NCI-H345 treated with DMSO at 0.1 percent for 48 hours (cell line): ENCODE data around the gene EIF1AD.
A peak's percentile ranks its signal among the peaks of the same experiment; 100 is the strongest.
"Not testable (repeated sequence)": the region's sequence is repeated elsewhere in the genome, so short reads cannot be mapped to it uniquely, and the experiment has no call there.

Source experiments
- DNase-seq: peaks from one replicate; lab custom pipeline; 2025; ENCODE audit not compliant: unreplicated experiment; lab: John Stamatoyannopoulos, UW

EIF1AD gene

DNA sequence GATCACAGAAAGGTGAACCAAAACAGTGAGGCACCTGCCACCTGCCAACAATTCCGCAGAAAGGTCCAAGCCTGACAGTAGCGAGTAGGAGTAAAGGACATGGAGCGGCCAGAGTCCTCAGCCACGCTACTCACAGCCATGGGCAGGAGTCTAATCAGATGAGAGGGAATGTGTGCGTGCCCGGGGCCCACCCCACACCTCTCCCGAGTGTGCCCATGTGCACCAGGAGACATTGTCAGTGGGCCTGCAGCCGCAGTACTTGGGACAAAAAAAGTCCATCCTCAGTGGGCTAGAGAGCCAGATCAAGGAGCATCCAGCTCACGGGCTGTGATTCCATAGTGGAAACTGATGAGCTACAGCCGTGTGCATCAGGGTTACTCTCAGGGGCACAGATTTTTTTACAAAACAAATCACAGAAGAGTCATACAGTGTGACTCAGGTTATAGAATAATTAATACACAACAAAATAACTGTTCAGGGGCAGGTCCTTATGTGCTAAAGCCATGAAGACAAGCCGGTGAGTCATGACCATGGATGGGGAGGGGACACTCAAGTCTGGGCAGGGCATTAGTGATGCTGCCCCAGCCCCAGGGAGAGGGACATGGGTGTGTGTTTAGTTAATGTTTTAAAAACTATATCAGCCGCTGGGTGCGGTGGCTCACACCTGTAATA, 28.4 kb downstream of the EIF1AD start:
- DNase-seq, result no peak

DNA sequence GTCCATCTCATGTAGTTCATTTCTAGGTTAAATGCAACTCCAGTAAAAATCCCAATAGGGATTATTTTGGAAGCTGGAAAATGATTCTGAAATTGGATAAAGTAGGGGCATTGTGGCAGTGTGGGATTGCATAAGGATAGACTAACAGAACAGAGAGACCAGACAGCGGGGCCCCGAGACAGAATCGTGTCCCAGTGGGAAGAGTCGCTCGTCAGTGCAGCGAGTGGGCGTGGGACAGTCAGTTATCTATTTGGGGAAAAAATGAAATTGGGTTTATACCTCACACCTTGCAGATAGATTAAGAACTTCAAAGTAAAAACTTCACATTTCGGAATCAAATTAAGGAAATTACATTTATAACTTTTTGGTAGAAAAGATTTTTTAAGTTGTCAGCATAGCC, 29.8 kb downstream of the EIF1AD start:
- no peak for DNase-seq

- DNase-seq, result no peak
Measured at GRCh38 chr11:65968600-65969482, 33.1 kb downstream of the EIF1AD start.

DNA sequence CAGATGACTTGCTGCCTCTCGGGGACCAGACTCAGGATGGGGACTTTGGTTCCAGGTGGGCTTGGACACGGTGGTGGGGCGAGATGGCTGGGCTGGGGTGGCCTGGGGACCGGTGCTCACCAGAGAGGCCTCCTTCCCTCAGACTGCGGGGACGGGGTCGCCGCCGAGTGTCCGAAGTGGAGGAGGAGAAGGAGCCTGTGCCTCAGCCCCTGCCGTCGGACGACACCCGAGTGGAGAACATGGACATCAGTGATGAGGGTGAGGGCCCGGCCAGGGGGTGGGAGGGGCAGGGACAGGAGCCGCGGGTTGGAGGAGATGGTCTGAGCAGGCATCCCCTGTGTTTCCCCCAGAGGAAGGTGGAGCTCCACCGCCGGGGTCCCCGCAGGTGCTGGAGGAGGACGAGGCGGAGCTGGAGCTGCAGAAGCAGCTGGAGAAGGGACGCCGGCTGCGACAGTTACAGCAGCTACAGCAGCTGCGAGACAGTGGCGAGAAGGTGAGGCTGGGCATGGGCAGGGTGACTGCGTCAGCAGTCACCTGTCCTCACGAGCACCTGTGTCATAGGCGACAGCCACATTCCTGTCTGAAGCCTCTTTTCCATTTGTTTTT, 34.5 kb downstream of the EIF1AD start:
- no peak for DNase-seq

DNA sequence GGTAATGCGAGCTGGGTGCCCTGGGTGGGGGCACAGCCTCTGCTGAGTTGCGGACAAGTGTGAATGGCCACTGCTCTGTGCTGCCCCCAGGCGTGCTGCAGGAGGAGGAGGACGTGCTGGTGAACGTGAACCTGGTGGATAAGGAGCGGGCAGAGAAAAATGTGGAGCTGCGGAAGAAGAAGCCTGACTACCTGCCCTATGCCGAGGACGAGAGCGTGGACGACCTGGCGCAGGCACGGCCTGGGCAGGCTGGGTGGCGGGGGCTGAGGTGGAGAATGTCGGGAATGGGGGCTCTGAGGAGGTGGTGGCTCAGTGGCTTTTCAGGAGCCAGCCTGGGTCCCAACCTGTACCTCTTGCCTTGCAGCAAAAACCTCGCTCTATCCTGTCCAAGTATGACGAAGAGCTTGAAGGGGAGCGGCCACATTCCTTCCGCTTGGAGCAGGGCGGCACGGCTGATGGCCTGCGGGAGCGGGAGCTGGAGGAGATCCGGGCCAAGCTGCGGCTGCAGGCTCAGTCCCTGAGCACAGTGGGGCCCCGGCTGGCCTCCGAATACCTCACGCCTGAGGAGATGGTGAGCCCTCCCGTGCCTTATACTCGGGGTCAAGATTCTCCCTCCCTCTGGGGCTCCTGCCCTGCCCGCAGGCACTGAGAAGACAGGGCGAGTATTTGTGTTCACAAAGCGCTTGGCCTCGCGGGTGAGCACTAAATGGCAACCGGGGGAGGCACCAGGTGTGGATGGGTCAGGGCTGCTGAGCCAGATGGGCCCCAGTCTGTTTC, 35.8 kb downstream of the EIF1AD start:
- DNase-seq, result no peak

DNA sequence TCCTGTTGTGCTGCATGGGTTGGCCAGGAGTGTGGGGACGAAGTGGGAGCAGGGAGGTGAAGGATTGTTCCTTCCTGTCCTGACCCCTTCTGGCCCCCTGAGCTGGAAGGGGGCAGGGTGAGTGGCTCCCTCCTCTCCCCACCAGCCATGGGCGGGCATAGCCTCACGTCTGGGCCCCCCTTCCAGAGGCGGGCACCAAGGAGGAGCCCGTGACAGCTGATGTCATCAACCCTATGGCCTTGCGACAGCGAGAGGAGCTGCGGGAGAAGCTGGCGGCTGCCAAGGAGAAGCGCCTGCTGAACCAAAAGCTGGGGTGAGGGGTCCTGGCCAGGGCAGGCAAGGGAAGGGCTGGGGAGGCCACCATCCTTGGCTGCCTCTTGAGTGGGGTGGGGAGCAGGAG, 37.1 kb downstream of the EIF1AD start:
- no peak for DNase-seq

GRCh38 chr11:65962141-65962564, 39.8 kb downstream of the EIF1AD start:
- no peak for DNase-seq

GRCh38 chr11:65961267-65962140, 40.5 kb downstream of the EIF1AD start, which contains the start of gene SART1:
Gene SART1 (plus strand): TSS chr11:65961734. CDS start chr11:65961781, 47 bp downstream.
- peak; percentile 95 for DNase-seq

DNA sequence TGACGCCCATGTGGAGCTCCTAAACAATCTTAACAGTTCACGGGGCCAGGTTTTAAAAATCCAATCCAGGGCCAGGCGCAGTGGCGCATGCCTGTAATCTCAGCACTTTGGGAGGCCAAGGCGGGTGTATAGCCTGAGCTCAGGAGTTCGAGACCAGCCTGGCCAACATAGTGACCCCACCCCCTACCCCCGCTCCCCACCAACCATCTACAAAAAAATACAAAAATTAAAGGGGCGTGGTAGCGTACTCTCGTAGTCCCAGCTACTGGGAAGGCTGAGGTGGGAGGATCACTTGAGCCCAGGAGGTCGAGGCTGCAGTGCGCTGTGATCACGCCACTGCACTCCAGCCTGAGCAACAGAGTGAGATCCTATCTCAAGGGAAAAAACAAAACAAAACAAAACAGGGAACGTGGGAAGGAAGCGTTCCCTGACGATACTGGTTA, 41.1 kb downstream of the EIF1AD start:
- DNase-seq, result no peak

DNA sequence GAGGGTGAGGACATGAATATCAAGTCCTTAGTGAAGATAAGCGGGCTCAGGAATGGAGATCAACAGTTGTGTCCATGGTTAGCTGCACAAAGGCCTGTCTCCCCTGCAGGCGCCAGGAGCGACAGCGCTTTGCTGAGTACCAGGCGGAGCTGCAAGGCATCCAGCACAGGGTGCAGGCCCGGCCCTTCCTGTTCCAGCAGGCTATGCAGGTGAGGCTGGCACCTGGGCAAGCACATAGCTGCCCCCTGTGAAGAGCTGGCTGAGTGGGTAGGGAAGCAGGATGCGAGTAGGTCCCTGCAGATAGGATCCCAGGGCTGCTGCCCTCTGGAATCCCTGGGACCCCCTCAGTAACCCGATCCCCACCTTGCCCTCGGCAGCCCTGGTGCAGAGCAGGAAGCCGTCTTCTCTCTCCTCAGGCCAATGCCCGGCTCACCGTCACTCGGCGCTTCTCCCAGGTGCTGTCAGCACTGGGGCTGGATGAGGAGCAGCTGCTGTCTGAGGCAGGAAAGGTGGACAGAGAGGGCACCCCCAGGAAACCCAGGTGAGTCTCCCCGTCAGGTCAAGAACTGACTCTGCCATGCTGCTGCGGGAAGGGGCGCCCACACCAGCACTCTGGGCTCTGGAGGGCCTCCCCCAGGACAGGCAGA, 43.1 kb downstream of the EIF1AD start:
- DNase-seq, result no peak

- DNase-seq, result no peak
Measured at GRCh38 chr11:65958291-65958690, 43.7 kb downstream of the EIF1AD start.

- DNase-seq, result no peak
Measured at GRCh38 chr11:65954771-65955170, 47.2 kb downstream of the EIF1AD start.

- DNase-seq, result no peak
Measured at GRCh38 chr11:65953471-65953870, 48.5 kb downstream of the EIF1AD start.

GRCh38 chr11:65952052-65952521, 49.9 kb downstream of the EIF1AD start:
- DNase-seq, result no peak

GRCh38 chr11:65951641-65952040, 50.3 kb downstream of the EIF1AD start:
- DNase-seq, result not testable (repeated sequence)

DNA sequence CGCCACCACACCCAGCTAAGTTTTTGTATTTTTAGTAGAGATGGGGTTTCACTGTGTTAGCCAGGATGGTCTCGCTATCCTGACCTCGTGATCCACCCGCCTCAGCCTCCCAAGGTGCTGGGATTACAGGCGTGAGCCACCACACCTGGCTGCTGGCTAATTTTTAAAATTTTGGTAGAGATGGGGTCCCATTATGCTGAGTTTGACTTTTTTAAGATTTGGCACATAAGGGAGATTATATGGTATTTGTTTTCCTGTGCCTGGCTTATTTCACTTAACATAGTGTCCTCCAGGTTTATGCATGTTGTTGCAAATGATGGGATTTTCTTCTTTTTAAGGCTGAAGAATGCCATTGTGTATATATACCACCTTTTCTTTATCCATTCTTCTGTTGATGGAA, 51.2 kb downstream of the EIF1AD start:
- DNase-seq, result not testable (repeated sequence)

DNA sequence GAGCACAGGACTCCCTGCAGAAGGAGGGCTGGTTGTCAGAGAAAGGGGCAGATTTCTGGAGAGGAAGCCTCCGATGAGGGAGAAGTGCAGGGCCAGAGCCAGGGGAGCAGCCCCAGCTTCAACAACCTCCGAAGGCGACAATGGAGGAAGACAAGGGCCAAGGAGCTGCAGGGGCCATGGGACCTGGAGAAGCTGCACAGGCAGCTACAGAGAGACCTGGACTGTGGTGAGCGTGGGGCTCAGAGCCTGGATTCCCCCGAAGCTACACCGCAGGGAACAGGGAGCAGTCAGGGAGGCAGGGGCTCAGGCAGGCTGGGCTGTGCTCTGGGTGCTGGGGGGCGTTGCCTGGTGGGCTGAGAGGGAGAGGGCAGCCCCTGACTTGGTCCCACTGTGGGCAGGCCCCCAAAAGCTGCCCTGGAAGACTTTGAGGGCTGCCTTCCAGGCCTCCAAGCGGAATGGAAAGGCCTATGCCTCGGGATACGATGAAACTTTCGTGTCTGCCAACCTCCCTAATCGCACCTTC, 54.3 kb downstream of the EIF1AD start:
- DNase-seq, result no peak

DNA sequence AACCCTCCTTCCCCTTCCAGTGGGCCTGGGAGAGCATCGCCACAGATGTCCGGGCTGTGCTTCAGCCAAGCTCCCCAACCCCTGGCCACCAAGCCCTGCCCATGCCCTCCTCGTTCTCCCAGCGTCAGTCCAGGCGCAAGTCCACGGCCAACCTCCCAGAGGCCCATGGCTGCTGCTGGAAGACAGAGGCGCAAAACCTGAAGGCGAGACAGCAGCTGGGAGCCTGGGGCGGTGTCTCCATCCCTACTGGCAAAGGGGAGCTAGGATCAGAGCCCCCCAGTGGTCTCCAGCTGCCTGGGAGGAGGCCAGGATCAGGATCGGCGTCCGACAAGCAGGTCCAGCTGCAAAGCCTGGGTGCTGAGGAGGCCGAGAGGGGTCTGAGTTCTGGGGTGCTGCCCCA, 54.8 kb downstream of the EIF1AD start:
- no peak for DNase-seq

GRCh38 chr11:65946655-65947054, 55.3 kb downstream of the EIF1AD start:
- no peak for DNase-seq
